GM23338 (cell line): Measurements from ENCODE around the gene TLE6. TPM values are rescaled to one million over a fixed set of nuclear protein-coding genes. Genes with fewer than 3 reads are reported as not detected.
A peak's percentile ranks its signal among the peaks of the same experiment; 100 is the strongest.

ENCODE experiments used
- ATAC-seq: fragments of 200-7000 bp; cut with Tn5 transposase; 3 replicates; pipeline ENCODE4 v1.9.1; 2020
- DNase-seq: peaks from one replicate; pipeline ENCODE4 v3.0.0-alpha.2; 2015; ENCODE audit warnings: low spot score
- H2AFZ ChIP-seq: fragments of 200-600 bp; sonication (generic); 2 replicates; pipeline ENCODE4 v1.8.0; 2016; ENCODE audit warnings: antibody characterized with exemption, mild to moderate bottlenecking, moderate library complexity
- H3F3A ChIP-seq: fragments of 200-600 bp; sonication (generic); replicated peaks from 2 replicates; pipeline ENCODE4 v1.8.0; 2017; ENCODE audit warnings: antibody characterized with exemption, mixed run types, low read depth
- H3K27ac ChIP-seq: fragments of 200-600 bp; sonication (generic); 2 replicates; pipeline ENCODE4 v1.6.1; 2016; ENCODE audit warnings: low read depth
- H3K27me3 ChIP-seq: fragments of 200-600 bp; sonication (generic); 2 replicates; pipeline ENCODE4 v1.8.0; 2016; ENCODE audit warnings: mild to moderate bottlenecking, mixed run types, moderate library complexity; ENCODE audit not compliant: insufficient read depth
- H3K36me3 ChIP-seq: fragments of 200-600 bp; sonication (generic); 2 replicates; pipeline ENCODE4 v1.8.0; 2016; ENCODE audit warnings: mild to moderate bottlenecking; ENCODE audit not compliant: insufficient read depth
- H3K4me1 ChIP-seq: fragments of 200-600 bp; sonication (generic); 2 replicates; pipeline ENCODE4 v1.8.0; 2016; ENCODE audit warnings: mild to moderate bottlenecking, moderate library complexity; ENCODE audit not compliant: insufficient read depth
- H3K4me2 ChIP-seq: fragments of 200-600 bp; sonication (generic); 2 replicates; pipeline ENCODE4 v1.7.1; 2017; ENCODE audit warnings: mixed run types
- H3K4me3 ChIP-seq: fragments of 200-600 bp; sonication (generic); 2 replicates; pipeline ENCODE4 v1.6.1; 2016; ENCODE audit warnings: mixed run types
- H3K79me2 ChIP-seq: fragments of 200-600 bp; sonication (generic); replicated peaks from 2 replicates; pipeline ENCODE4 v1.8.0; 2017; ENCODE audit warnings: mild to moderate bottlenecking; ENCODE audit not compliant: insufficient read depth
- H3K9me2 ChIP-seq: fragments of 200-600 bp; sonication (generic); 2 replicates; pipeline ENCODE4 v1.8.0; 2017; ENCODE audit not compliant: insufficient read depth
- H4K20me1 ChIP-seq: fragments of 200-600 bp; sonication (generic); replicated peaks from 2 replicates; pipeline ENCODE4 v1.8.0; 2017; ENCODE audit warnings: mild to moderate bottlenecking; ENCODE audit not compliant: insufficient read depth
- H3K27ac Mint-ChIP-seq: 2 replicates; pipeline ENCODE4 v1.8.0; 2020; ENCODE audit warnings: inconsistent platforms, mild to moderate bottlenecking, moderate library complexity, mixed read lengths
- H3K27me3 Mint-ChIP-seq: 3 replicates; pipeline ENCODE4 v1.8.0; 2022; ENCODE audit warnings: low read depth, mild to moderate bottlenecking, moderate library complexity, mixed read lengths, inconsistent platforms; ENCODE audit not compliant: insufficient read depth, poor library complexity
- H3K36me3 Mint-ChIP-seq: 3 replicates; pipeline ENCODE4 v1.8.0; 2021; ENCODE audit warnings: low read depth, mild to moderate bottlenecking, inconsistent platforms, moderate library complexity, mixed read lengths
- H3K4me1 Mint-ChIP-seq: 3 replicates; pipeline ENCODE4 v1.8.0; 2020; ENCODE audit warnings: mild to moderate bottlenecking, inconsistent platforms, mixed read lengths
- H3K4me3 Mint-ChIP-seq: 3 replicates; pipeline ENCODE4 v1.8.0; 2021; ENCODE audit warnings: moderate library complexity, mild to moderate bottlenecking, inconsistent platforms, mixed read lengths
- H3K9me3 Mint-ChIP-seq: 3 replicates; pipeline ENCODE4 v1.8.0; 2020; ENCODE audit warnings: moderate library complexity, mild to moderate bottlenecking, inconsistent platforms, mixed read lengths
- CREB1 ChIP-seq: fragments of 250-450 bp; sonication (Bioruptor Pico); IDR thresholded peaks from 2 replicates; pipeline ENCODE4 v1.5.0; 2020; ENCODE audit warnings: low read depth, mild to moderate bottlenecking, moderate library complexity
- EZH2 ChIP-seq: fragments of 200-600 bp; sonication (generic); IDR thresholded peaks from one replicate; pipeline ENCODE4 v1.8.0; 2017; ENCODE audit warnings: antibody characterized with exemption, mild to moderate bottlenecking, low read depth; ENCODE audit not compliant: unreplicated experiment
- EZH2phosphoT487 ChIP-seq: fragments of 200-600 bp; sonication (generic); IDR thresholded peaks from one replicate; pipeline ENCODE4 v1.8.1; 2018; ENCODE audit warnings: antibody characterized with exemption; ENCODE audit not compliant: unreplicated experiment
- JUNB ChIP-seq: IDR thresholded peaks from one replicate; pipeline ENCODE4 v1.6.1; 2016; ENCODE audit warnings: antibody characterized with exemption; ENCODE audit not compliant: unreplicated experiment
- NANOG ChIP-seq: IDR thresholded peaks from 2 replicates; pipeline ENCODE4 v1.6.1; 2016; ENCODE audit warnings: antibody characterized with exemption, borderline replicate concordance
- POLR2AphosphoS5 ChIP-seq: IDR thresholded peaks from 2 replicates; pipeline ENCODE4 v1.6.1; 2016; ENCODE audit warnings: antibody characterized with exemption, low read depth
- STAT1 ChIP-seq: IDR thresholded peaks from one replicate; pipeline ENCODE4 v1.6.1; 2016; ENCODE audit warnings: antibody characterized with exemption; ENCODE audit not compliant: unreplicated experiment
- ZNF114 ChIP-seq: fragments of 250-450 bp; sonication (Bioruptor Pico); IDR thresholded peaks from 2 replicates; pipeline ENCODE4 v1.5.0; 2020; ENCODE audit warnings: mild to moderate bottlenecking, moderate library complexity
- ZNF331 ChIP-seq: fragments of 250-450 bp; sonication (Bioruptor Pico); IDR thresholded peaks from 2 replicates; pipeline ENCODE4 v1.5.0; 2020; ENCODE audit warnings: low read depth, mild to moderate bottlenecking, moderate library complexity
- polyA plus RNA-seq: library from polyadenylated mRNA; unstranded; fragments of >200 nt; fragmentation: Nextera tagmentation; extraction: Ambion mirVana; gene quantifications from 2 replicates; pipeline ENCODE4 v1.2.1, GENCODE V29; 2016
- total RNA-seq: library from RNA; depleted of rRNA; stranded (reverse); fragments of >200 nt; shearing (Covaris generic); gene quantifications from 2 replicates; pipeline ENCODE4 v1.2.3, GENCODE V29; 2014
- TF ChIP-seq, protein P1 (sequence below): fragments of 250-450 bp; sonication (Bioruptor Pico); IDR thresholded peaks from 2 replicates; pipeline ENCODE4 v1.5.0; 2020; ENCODE audit warnings: mild to moderate bottlenecking, moderate library complexity
- TF ChIP-seq, protein P2 (sequence below), 2 experiments: fragments of 200-600 bp in 1 of 2; sonication (generic) in 1 of 2; conservative IDR thresholded peaks; 2 replicates each; pipeline versions ENCODE4 v1.5.1 to v1.6.1; 2016 to 2017; ENCODE audit warnings: antibody characterized with exemption in 2 of 2, low read depth in 2 of 2, mild to moderate bottlenecking in 2 of 2, moderate library complexity in 1 of 2
- TF ChIP-seq, protein P3 (sequence below): IDR thresholded peaks from one replicate; pipeline ENCODE4 v1.6.1; 2018; ENCODE audit warnings: antibody characterized with exemption; ENCODE audit not compliant: unreplicated experiment
- TF ChIP-seq, protein P4 (sequence below): IDR thresholded peaks from 2 replicates; pipeline ENCODE4 v1.6.1; 2016; ENCODE audit warnings: antibody characterized with exemption

TLE6 gene
- total and polyA plus RNA-seq, 2 experiments from 2014 or later: 2.4 TPM

DNA sequence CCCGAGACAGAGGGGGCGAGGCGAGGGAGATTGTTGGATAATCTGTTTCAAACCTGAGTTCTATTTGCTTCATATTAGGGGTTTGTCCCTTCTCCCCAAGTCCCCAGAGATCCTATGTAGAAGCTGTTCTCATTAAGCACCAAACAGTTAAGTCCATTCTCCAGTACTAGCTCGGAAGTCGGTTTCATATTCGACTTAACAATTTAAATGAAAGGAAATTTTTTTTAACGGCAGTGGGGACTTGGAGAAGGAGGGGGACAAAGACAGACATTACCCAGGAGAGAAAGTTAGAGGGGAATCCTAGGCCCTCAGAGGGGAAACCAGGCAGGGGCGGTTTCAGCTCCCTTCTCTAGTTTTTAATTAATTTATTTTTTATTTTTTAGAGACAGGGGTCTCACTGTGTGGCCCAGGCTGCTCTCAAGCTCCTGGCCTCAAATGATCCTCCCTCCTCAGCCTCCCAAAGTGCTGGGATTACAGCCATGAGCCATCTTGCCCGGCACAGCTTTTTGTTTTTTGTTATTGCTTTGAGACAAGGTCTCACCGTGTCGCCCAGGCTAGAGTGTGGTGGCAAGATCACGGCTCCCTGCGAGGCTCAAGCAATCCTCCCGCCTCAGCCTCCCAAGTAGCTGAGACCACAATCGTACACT, 65.4 kb downstream of the TLE6 start:
- H3K9me3 Mint-ChIP-seq: no peaks in the 10 kb centered on the region; the same call in 2 of the 3 replicates
- H3K36me3 Mint-ChIP-seq: no peaks in the 10 kb centered on the region
- H3K4me2 ChIP-seq: peak overlapping the region; percentile 46
- H3K36me3 ChIP-seq: no peaks in the 10 kb centered on the region
- ATAC-seq: no peak
- H3K4me3 ChIP-seq: peak overlapping the region; percentile 46
- DNase-seq: no peak
- peaks cover 22% of the 10 kb centered on the region for H3K27me3 ChIP-seq
- no peak overlapping the region; the same call in 1 of the 2 replicates for H2AFZ ChIP-seq
- H3F3A ChIP-seq: peaks cover 12% of the 10 kb centered on the region; the same call in 1 of the 2 replicates
- peak overlapping the region; percentile 51 for H3K4me3 Mint-ChIP-seq
- no peaks in the 10 kb centered on the region for H3K79me2 ChIP-seq
- H4K20me1 ChIP-seq: no peaks in the 10 kb centered on the region
- no peak overlapping the region for H3K27ac Mint-ChIP-seq
- TF ChIP-seq, protein P1, sequence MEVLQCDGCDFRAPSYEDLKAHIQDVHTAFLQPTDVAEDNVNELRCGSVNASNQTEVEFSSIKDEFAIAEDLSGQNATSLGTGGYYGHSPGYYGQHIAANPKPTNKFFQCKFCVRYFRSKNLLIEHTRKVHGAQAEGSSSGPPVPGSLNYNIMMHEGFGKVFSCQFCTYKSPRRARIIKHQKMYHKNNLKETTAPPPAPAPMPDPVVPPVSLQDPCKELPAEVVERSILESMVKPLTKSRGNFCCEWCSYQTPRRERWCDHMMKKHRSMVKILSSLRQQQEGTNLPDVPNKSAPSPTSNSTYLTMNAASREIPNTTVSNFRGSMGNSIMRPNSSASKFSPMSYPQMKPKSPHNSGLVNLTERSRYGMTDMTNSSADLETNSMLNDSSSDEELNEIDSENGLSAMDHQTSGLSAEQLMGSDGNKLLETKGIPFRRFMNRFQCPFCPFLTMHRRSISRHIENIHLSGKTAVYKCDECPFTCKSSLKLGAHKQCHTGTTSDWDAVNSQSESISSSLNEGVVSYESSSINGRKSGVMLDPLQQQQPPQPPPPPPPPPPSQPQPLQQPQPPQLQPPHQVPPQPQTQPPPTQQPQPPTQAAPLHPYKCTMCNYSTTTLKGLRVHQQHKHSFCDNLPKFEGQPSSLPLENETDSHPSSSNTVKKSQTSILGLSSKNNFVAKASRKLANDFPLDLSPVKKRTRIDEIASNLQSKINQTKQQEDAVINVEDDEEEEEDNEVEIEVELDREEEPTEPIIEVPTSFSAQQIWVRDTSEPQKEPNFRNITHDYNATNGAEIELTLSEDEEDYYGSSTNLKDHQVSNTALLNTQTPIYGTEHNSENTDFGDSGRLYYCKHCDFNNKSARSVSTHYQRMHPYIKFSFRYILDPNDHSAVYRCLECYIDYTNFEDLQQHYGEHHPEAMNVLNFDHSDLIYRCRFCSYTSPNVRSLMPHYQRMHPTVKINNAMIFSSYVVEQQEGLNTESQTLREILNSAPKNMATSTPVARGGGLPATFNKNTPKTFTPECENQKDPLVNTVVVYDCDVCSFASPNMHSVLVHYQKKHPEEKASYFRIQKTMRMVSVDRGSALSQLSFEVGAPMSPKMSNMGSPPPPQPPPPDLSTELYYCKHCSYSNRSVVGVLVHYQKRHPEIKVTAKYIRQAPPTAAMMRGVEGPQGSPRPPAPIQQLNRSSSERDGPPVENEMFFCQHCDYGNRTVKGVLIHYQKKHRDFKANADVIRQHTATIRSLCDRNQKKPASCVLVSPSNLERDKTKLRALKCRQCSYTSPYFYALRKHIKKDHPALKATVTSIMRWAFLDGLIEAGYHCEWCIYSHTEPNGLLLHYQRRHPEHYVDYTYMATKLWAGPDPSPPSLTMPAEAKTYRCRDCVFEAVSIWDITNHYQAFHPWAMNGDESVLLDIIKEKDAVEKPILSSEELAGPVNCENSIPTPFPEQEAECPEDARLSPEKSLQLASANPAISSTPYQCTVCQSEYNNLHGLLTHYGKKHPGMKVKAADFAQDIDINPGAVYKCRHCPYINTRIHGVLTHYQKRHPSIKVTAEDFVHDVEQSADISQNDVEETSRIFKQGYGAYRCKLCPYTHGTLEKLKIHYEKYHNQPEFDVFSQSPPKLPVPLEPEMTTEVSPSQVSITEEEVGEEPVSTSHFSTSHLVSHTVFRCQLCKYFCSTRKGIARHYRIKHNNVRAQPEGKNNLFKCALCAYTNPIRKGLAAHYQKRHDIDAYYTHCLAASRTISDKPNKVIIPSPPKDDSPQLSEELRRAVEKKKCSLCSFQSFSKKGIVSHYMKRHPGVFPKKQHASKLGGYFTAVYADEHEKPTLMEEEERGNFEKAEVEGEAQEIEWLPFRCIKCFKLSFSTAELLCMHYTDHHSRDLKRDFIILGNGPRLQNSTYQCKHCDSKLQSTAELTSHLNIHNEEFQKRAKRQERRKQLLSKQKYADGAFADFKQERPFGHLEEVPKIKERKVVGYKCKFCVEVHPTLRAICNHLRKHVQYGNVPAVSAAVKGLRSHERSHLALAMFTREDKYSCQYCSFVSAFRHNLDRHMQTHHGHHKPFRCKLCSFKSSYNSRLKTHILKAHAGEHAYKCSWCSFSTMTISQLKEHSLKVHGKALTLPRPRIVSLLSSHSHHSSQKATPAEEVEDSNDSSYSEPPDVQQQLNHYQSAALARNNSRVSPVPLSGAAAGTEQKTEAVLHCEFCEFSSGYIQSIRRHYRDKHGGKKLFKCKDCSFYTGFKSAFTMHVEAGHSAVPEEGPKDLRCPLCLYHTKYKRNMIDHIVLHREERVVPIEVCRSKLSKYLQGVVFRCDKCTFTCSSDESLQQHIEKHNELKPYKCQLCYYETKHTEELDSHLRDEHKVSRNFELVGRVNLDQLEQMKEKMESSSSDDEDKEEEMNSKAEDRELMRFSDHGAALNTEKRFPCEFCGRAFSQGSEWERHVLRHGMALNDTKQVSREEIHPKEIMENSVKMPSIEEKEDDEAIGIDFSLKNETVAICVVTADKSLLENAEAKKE (CRISPR knock-in tag): no peak
- TF ChIP-seq EZH2: no peak
- TF ChIP-seq EZH2phosphoT487: no peak
- TF ChIP-seq, protein P2, sequence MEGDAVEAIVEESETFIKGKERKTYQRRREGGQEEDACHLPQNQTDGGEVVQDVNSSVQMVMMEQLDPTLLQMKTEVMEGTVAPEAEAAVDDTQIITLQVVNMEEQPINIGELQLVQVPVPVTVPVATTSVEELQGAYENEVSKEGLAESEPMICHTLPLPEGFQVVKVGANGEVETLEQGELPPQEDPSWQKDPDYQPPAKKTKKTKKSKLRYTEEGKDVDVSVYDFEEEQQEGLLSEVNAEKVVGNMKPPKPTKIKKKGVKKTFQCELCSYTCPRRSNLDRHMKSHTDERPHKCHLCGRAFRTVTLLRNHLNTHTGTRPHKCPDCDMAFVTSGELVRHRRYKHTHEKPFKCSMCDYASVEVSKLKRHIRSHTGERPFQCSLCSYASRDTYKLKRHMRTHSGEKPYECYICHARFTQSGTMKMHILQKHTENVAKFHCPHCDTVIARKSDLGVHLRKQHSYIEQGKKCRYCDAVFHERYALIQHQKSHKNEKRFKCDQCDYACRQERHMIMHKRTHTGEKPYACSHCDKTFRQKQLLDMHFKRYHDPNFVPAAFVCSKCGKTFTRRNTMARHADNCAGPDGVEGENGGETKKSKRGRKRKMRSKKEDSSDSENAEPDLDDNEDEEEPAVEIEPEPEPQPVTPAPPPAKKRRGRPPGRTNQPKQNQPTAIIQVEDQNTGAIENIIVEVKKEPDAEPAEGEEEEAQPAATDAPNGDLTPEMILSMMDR (conservative IDR thresholded peaks at IDR 0.05; ENCODE audit: low read depth in 2 of 2): no peak
- TF ChIP-seq NANOG: no peak
- TF ChIP-seq, protein P3, sequence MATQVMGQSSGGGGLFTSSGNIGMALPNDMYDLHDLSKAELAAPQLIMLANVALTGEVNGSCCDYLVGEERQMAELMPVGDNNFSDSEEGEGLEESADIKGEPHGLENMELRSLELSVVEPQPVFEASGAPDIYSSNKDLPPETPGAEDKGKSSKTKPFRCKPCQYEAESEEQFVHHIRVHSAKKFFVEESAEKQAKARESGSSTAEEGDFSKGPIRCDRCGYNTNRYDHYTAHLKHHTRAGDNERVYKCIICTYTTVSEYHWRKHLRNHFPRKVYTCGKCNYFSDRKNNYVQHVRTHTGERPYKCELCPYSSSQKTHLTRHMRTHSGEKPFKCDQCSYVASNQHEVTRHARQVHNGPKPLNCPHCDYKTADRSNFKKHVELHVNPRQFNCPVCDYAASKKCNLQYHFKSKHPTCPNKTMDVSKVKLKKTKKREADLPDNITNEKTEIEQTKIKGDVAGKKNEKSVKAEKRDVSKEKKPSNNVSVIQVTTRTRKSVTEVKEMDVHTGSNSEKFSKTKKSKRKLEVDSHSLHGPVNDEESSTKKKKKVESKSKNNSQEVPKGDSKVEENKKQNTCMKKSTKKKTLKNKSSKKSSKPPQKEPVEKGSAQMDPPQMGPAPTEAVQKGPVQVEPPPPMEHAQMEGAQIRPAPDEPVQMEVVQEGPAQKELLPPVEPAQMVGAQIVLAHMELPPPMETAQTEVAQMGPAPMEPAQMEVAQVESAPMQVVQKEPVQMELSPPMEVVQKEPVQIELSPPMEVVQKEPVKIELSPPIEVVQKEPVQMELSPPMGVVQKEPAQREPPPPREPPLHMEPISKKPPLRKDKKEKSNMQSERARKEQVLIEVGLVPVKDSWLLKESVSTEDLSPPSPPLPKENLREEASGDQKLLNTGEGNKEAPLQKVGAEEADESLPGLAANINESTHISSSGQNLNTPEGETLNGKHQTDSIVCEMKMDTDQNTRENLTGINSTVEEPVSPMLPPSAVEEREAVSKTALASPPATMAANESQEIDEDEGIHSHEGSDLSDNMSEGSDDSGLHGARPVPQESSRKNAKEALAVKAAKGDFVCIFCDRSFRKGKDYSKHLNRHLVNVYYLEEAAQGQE: no peak
- TF ChIP-seq, protein P4, sequence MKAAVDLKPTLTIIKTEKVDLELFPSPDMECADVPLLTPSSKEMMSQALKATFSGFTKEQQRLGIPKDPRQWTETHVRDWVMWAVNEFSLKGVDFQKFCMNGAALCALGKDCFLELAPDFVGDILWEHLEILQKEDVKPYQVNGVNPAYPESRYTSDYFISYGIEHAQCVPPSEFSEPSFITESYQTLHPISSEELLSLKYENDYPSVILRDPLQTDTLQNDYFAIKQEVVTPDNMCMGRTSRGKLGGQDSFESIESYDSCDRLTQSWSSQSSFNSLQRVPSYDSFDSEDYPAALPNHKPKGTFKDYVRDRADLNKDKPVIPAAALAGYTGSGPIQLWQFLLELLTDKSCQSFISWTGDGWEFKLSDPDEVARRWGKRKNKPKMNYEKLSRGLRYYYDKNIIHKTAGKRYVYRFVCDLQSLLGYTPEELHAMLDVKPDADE: no peak
- no peak for TF ChIP-seq ZNF331 (CRISPR knock-in tag)
- no peak for TF ChIP-seq CREB1 (CRISPR knock-in tag)
- TF ChIP-seq ZNF114 (CRISPR knock-in tag): no peak
- TF ChIP-seq STAT1: no peak
- TF ChIP-seq POLR2AphosphoS5: no peak
- no peak for TF ChIP-seq JUNB
- H3K9me2 ChIP-seq: no peaks in the 10 kb centered on the region
- no peak overlapping the region for H3K27ac ChIP-seq
- peaks cover 25% of the 10 kb centered on the region for H3K27me3 Mint-ChIP-seq
- H3K4me1 Mint-ChIP-seq: peaks cover 35% of the 10 kb centered on the region
- peaks cover 20% of the 10 kb centered on the region; the same call in 1 of the 2 replicates for H3K4me1 ChIP-seq
